ENCODE results near the gene DNAJC22. TPM values are rescaled to one million over a fixed set of nuclear protein-coding genes. Genes with fewer than 3 reads are reported as not detected.
"Not testable (repeated sequence)": the region's sequence is repeated elsewhere in the genome, so short reads cannot be mapped to it uniquely, and the experiment has no call there.

DNAJC22 gene
- total and polyA plus RNA-seq, 9 of the 15 experiments (the other 6 are each of a cell fraction or from before 2014, with no cell fraction given): 0.10 to 1.2 (median 0.47) TPM

- TF ChIP-seq ZNF830 (CRISPR knock-in tag; IDR thresholded peaks at IDR 0.05) (no peak), KAT2B (IDR thresholded peaks at IDR 0.05; ENCODE audit: low read depth, low read length) (no peak), PREB (CRISPR knock-in tag; IDR thresholded peaks at IDR 0.05) (no peak)
These were observed 13.8 kb upstream of the DNAJC22 start (continued) for GRCh38 chr12:49332891-49333371.

GRCh38 chr12:49333778-49334177, 12.9 kb upstream of the DNAJC22 start:
- H3K9me3 ChIP-seq (replicated peaks; ENCODE audit: control insufficient read depth, insufficient read depth, low read depth, low read length); H3K4me3 ChIP-seq; BruUV-seq (replicated peaks); H3K9me1 ChIP-seq (ENCODE audit: control insufficient read depth, insufficient read depth, low read length); H3K79me2 ChIP-seq (ENCODE audit: control insufficient read depth, insufficient read depth, low read length); intact Hi-C loops (cut with micrococcal nuclease); H3K4me2 ChIP-seq (ENCODE audit: insufficient read depth, low read length); H3K27ac ChIP-seq (ENCODE audit: extremely low read depth, low read depth, low read length); in situ Hi-C loops (cut with MboI); ATAC-seq; DNase-seq (ENCODE audit: extremely low read depth in 1 of 4, low spot score in 3 of 4); H4K20me1 ChIP-seq (replicated peaks; ENCODE audit: control insufficient read depth, insufficient read depth, low read length); H3K9ac ChIP-seq (ENCODE audit: insufficient read depth in 1 of 2, low read depth in 2 of 2, low read length in 2 of 2); H3K27me3 ChIP-seq (ENCODE audit: control insufficient read depth in 2 of 2, insufficient read depth in 2 of 2, low read length in 2 of 2); H2AFZ ChIP-seq (ENCODE audit: low read depth, low read length); FAIRE-seq: not testable (repeated sequence)
- ChIA-PET CTCF (ENCODE audit: low intra/inter-chr PET ratio) (interaction anchor here (1.3 to 1.5 kb wide), 2 partner anchors 9 to 45 kb away, joined by 4 to 9 read pairs; no protein-coding TSS in a partner anchor), POLR2A (interaction anchor here (1.4 kb wide), 1 partner anchor 9 kb away, joined by 6 read pairs; no protein-coding TSS in a partner anchor)
- peaks cover 32% of the 10 kb centered on the region; the same call in 2 of the 3 replicates for H3K36me3 ChIP-seq (ENCODE audit: control insufficient read depth, insufficient read depth, low read length)
- WGBS (ENCODE audit: insufficient coverage, low coverage, missing lambda C conversion rate): 81% methylated on average over 17 of the region's 21 CpGs
- peaks cover 11 to 38% of the 10 kb centered on the region in 2 experiments for H3K4me1 ChIP-seq (replicated peaks in 1 of 2; ENCODE audit: control insufficient read depth in 2 of 2, insufficient read depth in 2 of 2, low read length in 2 of 2)
